GM12878 (cell line): ENCODE measurements around the gene MKNK1. TPM values are rescaled to one million over a fixed set of nuclear protein-coding genes. Genes with fewer than 3 reads are reported as not detected.
"Not testable (repeated sequence)": the region's sequence is repeated elsewhere in the genome, so short reads cannot be mapped to it uniquely, and the experiment has no call there.

Experiments used
- ATAC-seq: fragments of 200-7000 bp; cut with Tn5 transposase; 3 replicates; pipeline ENCODE4 v1.9.1; 2020; ENCODE audit warnings: mild to moderate bottlenecking, moderate library complexity
- BruUV-seq: library from RNA; stranded (reverse); fragments of 400-500 nt; replicated peaks from 2 replicates; lab custom pipeline; 2021; lab: Mats Ljungman, UMichigan
- CTCF ChIA-PET: fragments of 300-600 bp; sonication (Branson Sonifier 250); formaldehyde crosslinking; extraction: SDS; loops from one replicate; lab custom pipeline; 2021; ENCODE audit warnings: inconsistent platforms; lab: Yijun Ruan, JAX
- POLR2A ChIA-PET: fragments of 350-600 bp; formaldehyde crosslinking; extraction: SDS; loops from one replicate; lab custom pipeline; 2021; ENCODE audit warnings: inconsistent platforms; lab: Charles Lee
- RAD21 ChIA-PET: fragments of 300-600 bp; sonication (Branson Sonifier 250); formaldehyde crosslinking; loops from one replicate; lab custom pipeline; 2023; ENCODE audit warnings: antibody characterized with exemption; ENCODE audit not compliant: unreplicated experiment; lab: Charles Lee
- SMC1A ChIA-PET: fragments of 300-600 bp; sonication (Branson Sonifier 250); formaldehyde crosslinking; loops from one replicate; lab custom pipeline; 2023; ENCODE audit not compliant: unreplicated experiment, uncharacterized antibody; lab: Charles Lee
- DNase-seq: peaks from one replicate; pipeline ENCODE4 v3.0.0-alpha.2; 2011; ENCODE audit warnings: low read depth, low spot score
- FAIRE-seq: peaks from 3 replicates; lab custom pipeline; 2011; peaks lifted over from hg19 to GRCh38; lab: Jason Lieb, UNC
- H2AFZ ChIP-seq: 2 replicates; pipeline ENCODE4 v1.6.0; 2011; ENCODE audit warnings: low read depth, low read length, control low read depth; ENCODE audit not compliant: control insufficient read depth
- H3K27ac ChIP-seq: 2 replicates; pipeline ENCODE4 v1.5.1; 2011; ENCODE audit warnings: control low read depth; ENCODE audit not compliant: control insufficient read depth, insufficient read depth
- H3K27me3 ChIP-seq, 2 experiments: replicated peaks in 1 of 2; 2 replicates each; pipeline versions ENCODE4 v1.6.0 to v1.6.1; 2011; ENCODE audit warnings: low read length in 1 of 2; ENCODE audit not compliant: control insufficient read depth in 2 of 2, insufficient read depth in 2 of 2
- H3K36me3 ChIP-seq, 2 experiments: 2 replicates each; pipeline ENCODE4 v1.5.1; 2011; ENCODE audit warnings: low read length in 1 of 2; ENCODE audit not compliant: control insufficient read depth in 2 of 2, insufficient read depth in 2 of 2
- H3K4me1 ChIP-seq: 2 replicates; pipeline ENCODE4 v1.6.1; 2011; ENCODE audit warnings: mild to moderate bottlenecking, low read length, moderate library complexity, mixed read lengths; ENCODE audit not compliant: control insufficient read depth, insufficient read depth
- H3K4me2 ChIP-seq: 2 replicates; pipeline ENCODE4 v1.6.0; 2011; ENCODE audit warnings: control low read depth; ENCODE audit not compliant: control insufficient read depth, insufficient read depth
- H3K4me3 ChIP-seq: fragments of 200-600 bp; sonication (generic); 2 replicates; pipeline ENCODE4 v1.5.1; 2016
- H3K79me2 ChIP-seq: 2 replicates; pipeline ENCODE4 v1.6.0; 2011; ENCODE audit warnings: low read length; ENCODE audit not compliant: control insufficient read depth, insufficient read depth
- H3K9ac ChIP-seq: 2 replicates; pipeline ENCODE4 v1.8.0; 2011; ENCODE audit warnings: low read length, control low read depth, mixed read lengths; ENCODE audit not compliant: control insufficient read depth, insufficient read depth
- H3K9me3 ChIP-seq: replicated peaks from 3 replicates; pipeline ENCODE4 v1.5.1; 2011; ENCODE audit warnings: mild to moderate bottlenecking, low read length; ENCODE audit not compliant: control insufficient read depth, insufficient read depth
- H4K20me1 ChIP-seq: 2 replicates; pipeline ENCODE4 v1.6.0; 2011; ENCODE audit not compliant: control insufficient read depth, insufficient read depth
- JUND ChIP-seq: IDR thresholded peaks from 2 replicates; pipeline ENCODE4 v1.6.1; 2012; ENCODE audit warnings: low read depth, mild to moderate bottlenecking, low read length, improper control_type of control experiment, moderate library complexity
- MEF2B ChIP-seq: fragments of 450-650 bp; IDR thresholded peaks from 2 replicates; pipeline ENCODE4 v1.6.1; 2018; ENCODE audit warnings: mild to moderate bottlenecking, moderate library complexity; ENCODE audit not compliant: partially characterized antibody, poor library complexity, severe bottlenecking
- NR2F1 ChIP-seq: fragments of 450-650 bp; conservative IDR thresholded peaks from 2 replicates; pipeline ENCODE4 v1.6.1; 2017; ENCODE audit warnings: mild to moderate bottlenecking
- SMAD1 ChIP-seq: fragments of 450-650 bp; IDR thresholded peaks from 2 replicates; pipeline ENCODE4 v1.6.1; 2018; ENCODE audit warnings: mild to moderate bottlenecking, low read depth; ENCODE audit not compliant: partially characterized antibody
- SREBF2 ChIP-seq: IDR thresholded peaks from 2 replicates; pipeline ENCODE4 v1.6.1; 2012; ENCODE audit warnings: mild to moderate bottlenecking, low read length
- SRF ChIP-seq, 2 experiments: IDR thresholded peaks; 2 replicates each; pipeline ENCODE4 v1.6.1; 2011; ENCODE audit warnings: low read depth in 2 of 2, low read length in 2 of 2, mild to moderate bottlenecking in 1 of 2, moderate library complexity in 1 of 2
- USF2 ChIP-seq: IDR thresholded peaks from 2 replicates; pipeline ENCODE4 v1.6.1; 2011; ENCODE audit warnings: low read depth, low read length, improper control_type of control experiment, borderline replicate concordance
- WGBS: methylation state at CpG from one replicate; pipeline ENCODE4 v1.1.6; 2016; ENCODE audit warnings: low lambda C conversion rate; ENCODE audit not compliant: insufficient replicate concordance, insufficient coverage; ENCODE audit errors: missing lambda C conversion rate; 5-methylcytosine and 5-hydroxymethylcytosine counted together
- in situ Hi-C: fragments of 300-500 bp; cut with MboI; formaldehyde crosslinking; loops from 9 replicates; pipeline ENCODE4 v1.14.3; 2018; ENCODE audit warnings: mixed read lengths
- intact Hi-C: fragments of 100-400 bp; cut with micrococcal nuclease; formaldehyde crosslinking; loops from one replicate; pipeline ENCODE4 v1.14.2; 2022; ENCODE audit not compliant: unreplicated experiment
- polyA plus RNA-seq, 11 experiments: library from polyadenylated mRNA; depleted of rRNA in 4 of 11; unstranded in 6 of 11; stranded (reverse) in 5 of 11; fragments of >200 nt; fragmentation: Nextera tagmentation in 4 of 11; fragmentation: Illumina TruSeq in 1 of 11; extraction: Ambion mirVana in 4 of 11; extraction: Trizol in 1 of 11; gene quantifications; 1 replicate in 1 of 11; 2 replicates in 10 of 11; pipeline versions ENCODE4 v1.2.1 to v1.2.3, GENCODE V29; 2011 to 2016; ENCODE audit warnings: inconsistent platforms in 2 of 11, missing spikeins in 2 of 11, low read depth in 1 of 11
- total RNA-seq, 4 experiments: library from RNA; depleted of rRNA in 3 of 4; stranded (reverse); fragments of >200 nt in 3 of 4; fragmentation: Illumina TruSeq in 1 of 4; extraction: Trizol in 1 of 4; gene quantifications; 2 replicates each; pipeline versions ENCODE4 v1.2.1 to v1.2.3, GENCODE V29; 2013 to 2021

MKNK1 gene
- total and polyA plus RNA-seq, 10 of the 15 experiments (the other 5 are each of a cell fraction or from before 2014, with no cell fraction given) = 13.7 to 29.9 (median 26.5) TPM

GRCh38 chr1:46652321-46653100 lies 48.4 kb upstream of the MKNK1 start:
- BruUV-seq = no TSS peak
- H3K4me1 ChIP-seq = no peaks in the 10 kb centered on the region
- no peaks in the 10 kb centered on the region for H4K20me1 ChIP-seq
- in situ Hi-C loops = no loop called here
- H3K27ac ChIP-seq = no peak overlapping the region
- H3K36me3 ChIP-seq = peaks cover 2 to 20% of the 10 kb centered on the region in 2 experiments
- peaks cover 4% of the 10 kb centered on the region; the same call in 2 of the 3 replicates for H3K9me3 ChIP-seq
- WGBS = 83% methylated on average over 6 of the region's 6 CpGs
- intact Hi-C loops = no loop called here
- POLR2A ChIA-PET = no interaction called here
- no peak overlapping the region for H2AFZ ChIP-seq
- no peaks in the 10 kb centered on the region for H3K79me2 ChIP-seq
- SMC1A ChIA-PET = interaction anchor here (0.5 to 0.9 kb wide), 3 partner anchors 12 to 181 kb away, joined by 3 to 4 read pairs (median 3); no protein-coding TSS in a partner anchor
- ATAC-seq (no peak), FAIRE-seq (no peak)
- H3K27me3 ChIP-seq = no peaks in the 10 kb centered on the region
- H3K4me3 ChIP-seq = no peak overlapping the region
- TF ChIP-seq SRF (IDR thresholded peaks at IDR 0.05; ENCODE audit: low read depth in 2 of 2, low read length in 2 of 2) = no peak
- no peak for TF ChIP-seq SREBF2
- no peak for TF ChIP-seq SMAD1
- TF ChIP-seq USF2 = no peak
- TF ChIP-seq MEF2B = no peak
- TF ChIP-seq NR2F1 = no peak
- TF ChIP-seq JUND = no peak
- TF ChIP-seq, all 136 proteins: peak for 0
- no peak for DNase-seq
- ChIA-PET RAD21 (no interaction called here), CTCF (no interaction called here)
- Histone ChIP-seq H3K9ac (no peak overlapping the region), H3K4me2 (no peak overlapping the region)

- H4K20me1 ChIP-seq, RAD21 ChIA-PET, H3K4me1 ChIP-seq, H3K27ac ChIP-seq, H3K9me3 ChIP-seq, H3K79me2 ChIP-seq, H3K9ac ChIP-seq, POLR2A ChIA-PET, SMC1A ChIA-PET, H3K4me2 ChIP-seq, FAIRE-seq, in situ Hi-C loops, H3K4me3 ChIP-seq, ATAC-seq, H3K27me3 ChIP-seq, H2AFZ ChIP-seq, intact Hi-C loops, DNase-seq, CTCF ChIA-PET: not testable (repeated sequence)
- peaks cover 2 to 20% of the 10 kb centered on the region in 2 experiments for H3K36me3 ChIP-seq
- WGBS = 85% methylated on average over 2 of the region's 3 CpGs
- TSS peak; percentile 53 for BruUV-seq
Observed at GRCh38 chr1:46651152-46651551, 47.1 kb upstream of the MKNK1 start.
